ENCODE data around the gene PHLPP1.

- TF ChIP-seq CTCF (conservative IDR thresholded peaks at IDR 0.05; ENCODE audit: low read length), result no peak
- no peak for TF ChIP-seq EZH2phosphoT487 (IDR thresholded peaks at IDR 0.05; ENCODE audit: borderline replicate concordance)
These were observed 224.6 kb downstream of the PHLPP1 start for GRCh38 chr18:62939926-62940325.
